MCF 10A (cell line): ENCODE measurements around the gene ZFP42. TPM values are rescaled to one million over a fixed set of nuclear protein-coding genes. Genes with fewer than 3 reads are reported as not detected.
A peak's percentile ranks its signal among the peaks of the same experiment; 100 is the strongest.

Source experiments
- BruUV-seq: library from RNA; stranded (reverse); fragments of 400-500 nt; replicated peaks from 2 replicates; lab custom pipeline; 2021; lab: Mats Ljungman, UMichigan
- CTCF ChIA-PET: fragments of 300-600 bp; sonication (Branson Sonifier 250); formaldehyde crosslinking; extraction: SDS; loops from one replicate; lab custom pipeline; 2021; ENCODE audit warnings: antibody characterized with exemption, inconsistent platforms; lab: Yijun Ruan, JAX
- POLR2A ChIA-PET: fragments of 300-600, 350-650 bp; sonication (Branson Sonifier 250); formaldehyde crosslinking; extraction: SDS; loops from one replicate; lab custom pipeline; 2020; ENCODE audit warnings: antibody characterized with exemption, inconsistent platforms; lab: Yijun Ruan, JAX
- DNase-seq: peaks from one replicate; pipeline ENCODE4 v3.0.0-alpha.2; 2018; ENCODE audit not compliant: unreplicated experiment
- H3K27ac Mint-ChIP-seq: one replicate; pipeline ENCODE4 v1.8.0; 2022; ENCODE audit warnings: mild to moderate bottlenecking, low read depth, mixed read lengths; ENCODE audit not compliant: unreplicated experiment
- H3K27me3 Mint-ChIP-seq: one replicate; pipeline ENCODE4 v1.8.0; 2022; ENCODE audit warnings: mixed read lengths; ENCODE audit not compliant: insufficient read depth, unreplicated experiment
- H3K36me3 Mint-ChIP-seq: one replicate; pipeline ENCODE4 v1.8.0; 2022; ENCODE audit warnings: mild to moderate bottlenecking, moderate library complexity, mixed read lengths; ENCODE audit not compliant: insufficient read depth, unreplicated experiment
- H3K4me1 Mint-ChIP-seq: one replicate; pipeline ENCODE4 v1.8.0; 2022; ENCODE audit warnings: mixed read lengths; ENCODE audit not compliant: insufficient read depth, unreplicated experiment
- H3K4me3 Mint-ChIP-seq: one replicate; pipeline ENCODE4 v1.8.0; 2022; ENCODE audit warnings: mild to moderate bottlenecking, moderate library complexity, mixed read lengths; ENCODE audit not compliant: unreplicated experiment
- H3K9me3 Mint-ChIP-seq: one replicate; pipeline ENCODE4 v1.8.0; 2022; ENCODE audit warnings: mixed read lengths; ENCODE audit not compliant: unreplicated experiment
- CTCF ChIP-seq: fragments of 200-600 bp; IDR thresholded peaks from one replicate; pipeline ENCODE4 v1.8.0; 2022; ENCODE audit warnings: antibody characterized with exemption, mild to moderate bottlenecking; ENCODE audit not compliant: unreplicated experiment
- intact Hi-C: fragments of 100-400 bp; cut with micrococcal nuclease; formaldehyde crosslinking; loops from 2 replicates; pipeline ENCODE4 v1.14.1; 2022
- total RNA-seq: library from RNA; stranded (reverse); gene quantifications from 2 replicates; pipeline ENCODE4 v1.2.3, GENCODE V29; 2022

Gene ZFP42
- total RNA-seq, 1 experiment from 2014 or later: not detected

DNA sequence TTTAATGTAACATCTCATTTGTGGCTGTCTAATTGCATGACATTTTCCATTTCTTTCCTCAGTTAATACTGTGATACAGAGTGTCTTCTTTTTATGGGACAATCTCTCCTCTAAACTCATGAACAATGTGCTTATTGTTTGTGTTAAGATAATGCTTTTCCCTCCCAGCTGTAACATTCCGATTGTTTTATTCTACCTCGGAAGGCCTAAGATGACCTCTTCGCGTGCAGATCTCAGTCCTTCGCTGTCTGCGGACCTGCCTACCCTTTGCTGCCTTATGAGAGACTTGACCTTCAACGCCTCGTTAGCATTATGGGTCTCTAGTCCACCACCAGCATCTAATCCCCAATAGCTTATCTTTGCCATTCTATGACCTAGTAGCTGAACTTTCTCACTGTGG lies 29.8 kb upstream of the ZFP42 start:
- no peaks in the 10 kb centered on the region for H3K36me3 Mint-ChIP-seq
- H3K9me3 Mint-ChIP-seq: no peaks in the 10 kb centered on the region
- BruUV-seq: no TSS peak
- H3K4me3 Mint-ChIP-seq: no peak overlapping the region
- no peak overlapping the region for H3K27ac Mint-ChIP-seq
- ChIA-PET POLR2A (interaction anchor here (0.7 kb wide), 1 partner anchor 633 kb away, joined by 3 read pairs; no protein-coding TSS in a partner anchor), CTCF (interaction anchor here (0.6 to 1.1 kb wide), 2 partner anchors 9 to 286 kb away, joined by 3 to 5 read pairs; no protein-coding TSS in a partner anchor)
- TF ChIP-seq CTCF: no peak
- no peaks in the 10 kb centered on the region for H3K27me3 Mint-ChIP-seq
- intact Hi-C loops: no loop called here
- H3K4me1 Mint-ChIP-seq: no peaks in the 10 kb centered on the region
- DNase-seq: no peak

GRCh38 chr4:187972135-187972534 lies 23.4 kb upstream of the ZFP42 start:
- H3K4me1 Mint-ChIP-seq: no peaks in the 10 kb centered on the region
- no peak for TF ChIP-seq CTCF
- no peak overlapping the region for H3K27ac Mint-ChIP-seq
- H3K4me3 Mint-ChIP-seq: no peak overlapping the region
- CTCF ChIA-PET: no interaction called here
- POLR2A ChIA-PET: no interaction called here
- no peaks in the 10 kb centered on the region for H3K9me3 Mint-ChIP-seq
- H3K27me3 Mint-ChIP-seq: no peaks in the 10 kb centered on the region
- no peaks in the 10 kb centered on the region for H3K36me3 Mint-ChIP-seq
- intact Hi-C loops: no loop called here
- DNase-seq: no peak
- no TSS peak for BruUV-seq

GRCh38 chr4:187983746-187984145 lies 11.8 kb upstream of the ZFP42 start:
- POLR2A ChIA-PET: no interaction called here
- peaks cover 8% of the 10 kb centered on the region for H3K9me3 Mint-ChIP-seq
- H3K36me3 Mint-ChIP-seq: no peaks in the 10 kb centered on the region
- no peak overlapping the region for H3K27ac Mint-ChIP-seq
- H3K4me1 Mint-ChIP-seq: no peaks in the 10 kb centered on the region
- intact Hi-C loops: no loop called here
- no peak overlapping the region for H3K4me3 Mint-ChIP-seq
- H3K27me3 Mint-ChIP-seq: no peaks in the 10 kb centered on the region
- no TSS peak for BruUV-seq
- no peak for DNase-seq
- CTCF ChIA-PET: interaction anchor here (0.6 kb wide), 1 partner anchor 22 kb away, joined by 3 read pairs; no protein-coding TSS in a partner anchor
- no peak for TF ChIP-seq CTCF

DNA sequence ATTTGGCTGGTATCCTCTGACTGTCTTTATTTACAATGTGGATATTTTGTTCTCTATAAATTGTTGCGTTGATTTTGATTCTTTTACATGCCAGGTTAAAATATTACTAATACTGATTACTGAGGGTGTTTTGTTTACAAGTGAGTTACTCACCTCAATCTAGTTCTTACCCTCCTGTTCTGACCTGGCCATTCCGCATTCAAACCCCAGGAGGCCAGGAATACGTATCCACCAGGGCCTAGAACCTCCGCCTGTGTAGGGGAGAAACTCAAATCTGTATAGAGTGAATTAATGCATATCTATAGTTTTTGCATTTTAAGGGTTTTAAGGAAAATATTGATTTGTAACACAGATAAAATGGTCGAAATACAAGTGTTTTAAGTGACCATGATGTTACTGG lies 2.6 kb upstream of the ZFP42 start:
- no peaks in the 10 kb centered on the region for H3K27me3 Mint-ChIP-seq
- no peak overlapping the region for H3K4me3 Mint-ChIP-seq
- TF ChIP-seq CTCF: no peak
- BruUV-seq: no TSS peak
- ChIA-PET POLR2A (interaction anchor here (0.6 kb wide), 1 partner anchor 362 kb away, joined by 3 read pairs; no protein-coding TSS in a partner anchor), CTCF (interaction anchor here (0.6 to 1.5 kb wide), 3 partner anchors 8 to 1209 kb away, joined by 3 to 8 read pairs (median 4); no protein-coding TSS in a partner anchor)
- H3K4me1 Mint-ChIP-seq: no peaks in the 10 kb centered on the region
- H3K9me3 Mint-ChIP-seq: peaks cover 8% of the 10 kb centered on the region
- H3K27ac Mint-ChIP-seq: peak overlapping the region; percentile 63
- no peaks in the 10 kb centered on the region for H3K36me3 Mint-ChIP-seq
- no peak for DNase-seq
- intact Hi-C loops: no loop called here
